ENCODE measurements around the gene OPRD1.
"Not testable (repeated sequence)": the region's sequence is repeated elsewhere in the genome, so short reads cannot be mapped to it uniquely, and the experiment has no call there.

Gene OPRD1

DNA sequence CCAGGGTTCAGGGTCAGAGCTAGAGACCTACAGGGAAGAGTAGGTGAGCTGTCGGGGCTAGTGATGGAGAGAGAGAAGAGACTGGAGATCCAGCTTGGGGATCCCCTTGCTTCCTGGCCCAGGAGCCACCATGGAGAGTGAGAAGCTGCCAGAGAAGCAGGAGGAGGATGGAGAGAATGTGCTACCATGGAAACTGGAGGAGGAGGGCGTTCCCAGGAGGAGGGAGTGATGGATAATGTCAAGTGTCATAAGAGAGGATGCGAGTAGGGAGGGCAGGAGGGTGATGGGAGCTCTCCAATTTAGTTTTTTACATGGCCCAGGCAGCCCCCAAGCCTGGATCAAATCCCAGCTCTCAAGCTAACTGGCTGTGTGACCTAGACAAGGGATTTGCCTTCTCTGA is 55.9 kb downstream of the OPRD1 start:
- Histone ChIP-seq H3K27me3 (ENCODE audit: insufficient read depth, low read depth) (no peaks in the 10 kb centered on the region; the same call in 1 of the 2 replicates), H3K4me3 (IDR thresholded peaks at IDR 0.05; ENCODE audit: insufficient read depth, low read depth, low read length) (no peak overlapping the region), H3K4me2 (no peak overlapping the region), H2AFZ (ENCODE audit: low read depth) (no peak overlapping the region), H3K79me2 (ENCODE audit: insufficient read depth, low read depth) (no peaks in the 10 kb centered on the region), H3K9ac (no peak overlapping the region), H3K4me1 (ENCODE audit: low read depth, poor library complexity, severe bottlenecking) (no peaks in the 10 kb centered on the region), H3K27ac (no peak overlapping the region), H4K20me1 (ENCODE audit: insufficient read depth) (no peaks in the 10 kb centered on the region), H3K36me3 (ENCODE audit: insufficient read depth) (no peaks in the 10 kb centered on the region)
- TF ChIP-seq, protein P1, sequence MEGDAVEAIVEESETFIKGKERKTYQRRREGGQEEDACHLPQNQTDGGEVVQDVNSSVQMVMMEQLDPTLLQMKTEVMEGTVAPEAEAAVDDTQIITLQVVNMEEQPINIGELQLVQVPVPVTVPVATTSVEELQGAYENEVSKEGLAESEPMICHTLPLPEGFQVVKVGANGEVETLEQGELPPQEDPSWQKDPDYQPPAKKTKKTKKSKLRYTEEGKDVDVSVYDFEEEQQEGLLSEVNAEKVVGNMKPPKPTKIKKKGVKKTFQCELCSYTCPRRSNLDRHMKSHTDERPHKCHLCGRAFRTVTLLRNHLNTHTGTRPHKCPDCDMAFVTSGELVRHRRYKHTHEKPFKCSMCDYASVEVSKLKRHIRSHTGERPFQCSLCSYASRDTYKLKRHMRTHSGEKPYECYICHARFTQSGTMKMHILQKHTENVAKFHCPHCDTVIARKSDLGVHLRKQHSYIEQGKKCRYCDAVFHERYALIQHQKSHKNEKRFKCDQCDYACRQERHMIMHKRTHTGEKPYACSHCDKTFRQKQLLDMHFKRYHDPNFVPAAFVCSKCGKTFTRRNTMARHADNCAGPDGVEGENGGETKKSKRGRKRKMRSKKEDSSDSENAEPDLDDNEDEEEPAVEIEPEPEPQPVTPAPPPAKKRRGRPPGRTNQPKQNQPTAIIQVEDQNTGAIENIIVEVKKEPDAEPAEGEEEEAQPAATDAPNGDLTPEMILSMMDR (conservative IDR thresholded peaks at IDR 0.05; ENCODE audit: low read depth, low read length): no peak

DNA sequence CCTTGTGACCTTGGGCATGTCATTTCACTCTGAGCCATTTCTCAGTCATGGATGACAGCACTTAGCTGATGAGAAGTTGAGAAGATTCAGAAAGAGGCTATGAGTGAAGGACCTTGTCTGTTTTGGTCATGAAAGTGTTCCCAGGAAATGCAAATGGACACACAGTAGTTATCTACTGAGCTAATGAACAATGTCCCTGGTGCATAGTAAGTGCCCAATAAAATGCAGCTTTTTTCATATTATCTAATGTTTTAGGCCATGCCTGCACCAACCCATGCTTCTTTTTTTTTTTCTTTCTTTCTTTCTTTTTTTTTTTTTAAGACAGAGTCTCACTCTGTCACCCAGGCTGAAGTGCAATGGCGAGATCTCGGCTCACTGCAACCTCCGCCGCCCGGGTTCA is 58.0 kb downstream of the OPRD1 start:
- Histone ChIP-seq H3K27me3 (ENCODE audit: insufficient read depth, low read depth) (no peaks in the 10 kb centered on the region; the same call in 1 of the 2 replicates), H2AFZ (ENCODE audit: low read depth) (no peak overlapping the region), H3K9ac (no peak overlapping the region), H3K4me3 (IDR thresholded peaks at IDR 0.05; ENCODE audit: insufficient read depth, low read depth, low read length) (no peak overlapping the region), H3K27ac (no peak overlapping the region), H3K36me3 (ENCODE audit: insufficient read depth) (no peaks in the 10 kb centered on the region), H3K79me2 (ENCODE audit: insufficient read depth, low read depth) (no peaks in the 10 kb centered on the region), H3K4me2 (no peak overlapping the region), H3K4me1 (ENCODE audit: low read depth, poor library complexity, severe bottlenecking) (no peaks in the 10 kb centered on the region), H4K20me1 (ENCODE audit: insufficient read depth) (no peaks in the 10 kb centered on the region)
- TF ChIP-seq, protein P1 (conservative IDR thresholded peaks at IDR 0.05; ENCODE audit: low read depth, low read length): no peak

DNA sequence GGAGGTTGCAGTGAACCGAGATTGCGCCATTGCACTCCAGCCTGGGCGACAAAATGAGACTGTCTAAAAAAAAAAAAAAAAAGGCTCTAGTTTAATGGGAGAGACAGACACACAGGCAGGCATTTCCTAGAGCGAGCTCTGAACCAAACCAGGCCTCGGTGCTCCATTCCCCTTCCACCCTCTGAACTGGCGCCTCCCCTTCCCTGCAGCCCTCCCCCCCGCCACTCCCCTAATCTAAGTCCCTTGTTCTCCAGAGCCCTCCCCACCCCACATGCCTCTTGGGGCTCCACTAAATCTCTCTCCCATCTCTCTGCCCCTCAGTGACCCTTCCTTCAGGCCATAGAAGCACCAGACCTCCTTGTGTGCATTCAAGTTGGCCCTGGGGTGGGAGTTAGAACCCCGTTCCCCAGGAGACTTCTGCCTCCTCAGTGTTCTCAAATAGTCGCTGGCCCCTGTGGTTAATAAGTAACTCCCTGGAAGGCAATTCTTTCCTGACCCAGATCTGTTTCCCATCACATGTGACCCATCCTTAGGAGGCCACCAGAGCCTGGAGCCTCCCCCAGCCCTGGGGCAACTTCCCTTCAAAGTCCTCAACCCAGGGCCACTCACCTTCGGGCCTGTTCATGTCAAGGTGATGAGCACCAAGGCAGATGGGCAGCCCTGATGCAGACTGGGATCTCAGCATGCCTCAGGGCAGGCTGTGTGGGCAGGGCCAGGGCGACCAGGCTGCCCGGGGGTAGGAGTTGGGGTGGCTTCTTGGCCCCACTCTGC is 59.8 kb downstream of the OPRD1 start:
- no peak overlapping the region for H3K9ac ChIP-seq
- H3K4me1 ChIP-seq (ENCODE audit: low read depth, poor library complexity, severe bottlenecking): no peaks in the 10 kb centered on the region
- TF ChIP-seq, protein P1 (conservative IDR thresholded peaks at IDR 0.05; ENCODE audit: low read depth, low read length): no peak
- no peaks in the 10 kb centered on the region; the same call in 1 of the 2 replicates for H3K27me3 ChIP-seq (ENCODE audit: insufficient read depth, low read depth)
- H3K4me3 ChIP-seq (IDR thresholded peaks at IDR 0.05; ENCODE audit: insufficient read depth, low read depth, low read length): no peak overlapping the region
- H3K79me2 ChIP-seq (ENCODE audit: insufficient read depth, low read depth): no peaks in the 10 kb centered on the region
- H3K27ac ChIP-seq: no peak overlapping the region
- no peak overlapping the region for H2AFZ ChIP-seq (ENCODE audit: low read depth)
- H3K36me3 ChIP-seq (ENCODE audit: insufficient read depth): no peaks in the 10 kb centered on the region
- no peaks in the 10 kb centered on the region for H4K20me1 ChIP-seq (ENCODE audit: insufficient read depth)
- H3K4me2 ChIP-seq: no peak overlapping the region

DNA sequence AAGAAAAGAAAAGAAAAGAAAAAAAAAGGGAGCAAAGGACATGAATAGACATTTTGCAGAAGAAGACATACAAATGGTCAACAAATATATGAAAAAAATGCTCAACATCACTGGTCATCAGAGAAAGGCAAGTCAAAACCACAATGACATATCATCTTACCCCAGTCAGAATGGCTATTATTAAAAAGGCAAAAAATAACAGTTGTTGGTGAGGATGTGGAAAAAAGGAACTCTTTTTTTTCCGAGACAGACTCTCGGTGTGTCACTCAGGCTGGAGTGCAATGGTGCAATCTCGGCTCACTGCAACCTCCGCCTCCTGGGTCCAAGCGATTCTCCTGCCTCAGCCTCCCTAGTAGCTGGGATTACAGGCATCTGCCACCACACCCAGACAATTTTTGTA is 63.2 kb downstream of the OPRD1 start:
- not testable (repeated sequence) for H3K27me3 ChIP-seq (ENCODE audit: insufficient read depth, low read depth); H4K20me1 ChIP-seq (ENCODE audit: insufficient read depth); H2AFZ ChIP-seq (ENCODE audit: low read depth); H3K79me2 ChIP-seq (ENCODE audit: insufficient read depth, low read depth); H3K36me3 ChIP-seq (ENCODE audit: insufficient read depth); H3K27ac ChIP-seq; H3K4me1 ChIP-seq (ENCODE audit: low read depth, poor library complexity, severe bottlenecking); H3K9ac ChIP-seq; H3K4me2 ChIP-seq; H3K4me3 ChIP-seq (IDR thresholded peaks at IDR 0.05; ENCODE audit: insufficient read depth, low read depth, low read length)

DNA sequence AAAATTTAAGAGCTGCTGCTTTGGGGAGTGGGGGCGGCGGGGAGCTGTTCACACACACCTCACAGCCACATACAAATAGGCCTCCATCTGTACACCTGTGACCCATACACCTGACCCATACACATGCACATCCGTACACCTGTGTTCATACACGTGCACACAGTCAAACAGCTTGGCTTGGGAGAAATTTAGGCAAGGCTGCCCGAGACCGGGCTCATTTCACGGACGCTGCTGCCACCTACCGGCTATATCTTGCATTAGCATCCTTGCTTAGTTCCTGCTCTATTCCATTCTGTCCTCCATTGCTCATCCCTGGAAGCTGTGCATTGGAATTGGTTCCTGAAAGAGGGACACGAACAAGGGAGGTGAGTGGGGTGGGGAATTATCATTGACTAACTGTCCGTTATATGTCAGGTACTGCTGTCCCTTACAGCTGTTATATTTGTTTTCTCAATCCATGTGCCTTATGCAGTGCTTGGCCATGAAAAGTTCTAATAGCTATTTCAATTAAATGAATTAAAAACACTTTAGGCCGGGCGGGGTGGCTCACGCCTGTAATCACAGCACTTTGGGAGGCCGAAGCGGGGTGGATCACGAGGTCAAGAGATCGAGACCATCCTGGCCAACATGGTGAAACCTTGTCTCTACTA is 65.3 kb downstream of the OPRD1 start:
- TF ChIP-seq, protein P1 (conservative IDR thresholded peaks at IDR 0.05; ENCODE audit: low read depth, low read length): peak; percentile 92
- Histone ChIP-seq H3K4me1 (ENCODE audit: low read depth, poor library complexity, severe bottlenecking) (peaks cover 11% of the 10 kb centered on the region), H3K9ac (no peak overlapping the region), H3K4me3 (IDR thresholded peaks at IDR 0.05; ENCODE audit: insufficient read depth, low read depth, low read length) (no peak overlapping the region), H3K79me2 (ENCODE audit: insufficient read depth, low read depth) (no peaks in the 10 kb centered on the region), H3K4me2 (no peak overlapping the region), H2AFZ (ENCODE audit: low read depth) (peak overlapping the region; percentile 31; the same call in 1 of the 2 replicates), H3K36me3 (ENCODE audit: insufficient read depth) (no peaks in the 10 kb centered on the region), H3K27ac (no peak overlapping the region), H4K20me1 (ENCODE audit: insufficient read depth) (no peaks in the 10 kb centered on the region), H3K27me3 (ENCODE audit: insufficient read depth, low read depth) (no peaks in the 10 kb centered on the region)
